Medulla oblongata (tissue), 1 donor: ENCODE results near the gene CCT5.
"Not testable (repeated sequence)": the region's sequence is repeated elsewhere in the genome, so short reads cannot be mapped to it uniquely, and the experiment has no call there.

ENCODE experiments used
- DNase-seq: peaks from one replicate; pipeline ENCODE4 v3.0.0-alpha.2; 2015; ENCODE audit errors: extremely low spot score

Gene CCT5

DNA sequence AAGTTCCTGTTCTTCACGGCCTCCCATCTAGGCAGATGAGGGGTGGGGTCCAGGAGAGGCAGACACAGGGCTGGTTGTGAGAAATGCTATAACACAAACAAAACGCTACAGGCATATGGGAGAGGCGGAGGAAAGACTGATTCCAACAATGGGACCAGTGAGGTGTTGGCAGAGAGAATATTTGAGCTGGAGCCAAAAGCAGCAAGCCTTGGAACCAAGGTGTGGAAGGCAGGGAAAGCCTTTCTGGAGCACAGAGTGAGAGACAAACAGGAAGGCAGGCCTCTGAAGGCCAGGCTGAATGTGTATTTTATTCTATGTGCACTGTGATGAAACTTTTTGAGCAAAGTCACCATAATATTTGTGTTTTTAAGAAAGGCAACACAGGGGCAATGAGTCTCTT is 3.3 kb upstream of the CCT5 start:
- DNase-seq: no peak

DNA sequence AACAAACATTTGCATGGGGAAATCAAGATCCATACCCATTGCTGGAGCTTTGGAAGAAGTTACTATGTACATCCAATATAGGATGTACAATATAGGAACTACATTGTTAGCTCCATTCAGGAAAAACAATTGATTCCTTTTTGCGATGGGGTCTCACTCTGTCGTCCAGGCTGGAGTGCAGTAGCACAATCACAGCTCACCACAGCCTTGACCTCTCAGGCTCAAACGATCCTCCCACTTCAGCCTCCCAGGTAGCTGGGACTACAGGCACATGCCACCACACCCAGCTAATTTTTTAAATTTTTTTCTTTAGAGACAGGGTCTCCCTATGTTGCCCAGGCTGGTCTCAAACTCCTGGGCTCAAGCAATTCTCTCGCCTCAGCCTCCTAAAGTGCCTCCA is 2.9 kb upstream of the CCT5 start:
- not testable (repeated sequence) for DNase-seq

DNA sequence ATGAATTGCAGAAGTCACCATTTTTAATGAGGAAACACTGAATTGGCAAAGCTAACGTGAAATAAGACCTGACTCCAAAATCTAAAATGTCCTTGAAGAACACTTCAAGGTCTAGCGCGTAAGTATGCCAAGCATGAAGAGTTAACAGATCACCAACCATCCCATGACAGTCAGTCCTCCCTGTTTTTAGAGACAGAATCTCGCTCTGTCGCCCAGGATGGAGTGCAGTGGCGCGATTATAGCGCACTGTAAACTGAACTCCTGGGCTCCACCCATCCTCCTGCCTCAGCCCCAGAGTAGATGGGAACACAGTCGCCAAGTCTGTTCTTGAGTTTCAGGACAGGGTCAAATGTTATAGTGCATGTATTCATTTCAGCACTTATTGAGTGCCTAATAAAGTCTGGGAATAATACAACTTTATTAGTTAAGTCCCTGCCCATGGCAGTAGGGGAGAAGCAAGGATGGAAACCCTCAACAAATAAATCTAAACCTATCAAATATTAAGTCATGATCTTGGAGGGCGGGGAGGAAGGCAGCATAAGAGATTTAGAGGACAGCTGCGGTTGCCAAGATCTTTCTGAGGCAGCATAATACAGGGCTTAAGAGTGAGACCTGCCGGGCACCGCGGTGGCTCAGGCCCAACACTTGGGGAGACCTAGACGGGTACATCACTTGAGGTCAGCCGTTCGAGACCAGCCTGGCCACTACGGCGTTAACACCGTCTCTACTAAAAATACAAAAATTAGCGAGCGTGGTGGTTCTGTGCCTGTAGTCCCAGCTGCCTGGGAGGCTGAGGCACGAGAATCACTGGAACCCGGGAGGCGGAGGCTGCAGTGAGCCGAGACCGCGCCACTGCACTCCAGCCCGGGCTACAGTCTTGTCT is 1.5 kb upstream of the CCT5 start:
- no peak for DNase-seq

DNA sequence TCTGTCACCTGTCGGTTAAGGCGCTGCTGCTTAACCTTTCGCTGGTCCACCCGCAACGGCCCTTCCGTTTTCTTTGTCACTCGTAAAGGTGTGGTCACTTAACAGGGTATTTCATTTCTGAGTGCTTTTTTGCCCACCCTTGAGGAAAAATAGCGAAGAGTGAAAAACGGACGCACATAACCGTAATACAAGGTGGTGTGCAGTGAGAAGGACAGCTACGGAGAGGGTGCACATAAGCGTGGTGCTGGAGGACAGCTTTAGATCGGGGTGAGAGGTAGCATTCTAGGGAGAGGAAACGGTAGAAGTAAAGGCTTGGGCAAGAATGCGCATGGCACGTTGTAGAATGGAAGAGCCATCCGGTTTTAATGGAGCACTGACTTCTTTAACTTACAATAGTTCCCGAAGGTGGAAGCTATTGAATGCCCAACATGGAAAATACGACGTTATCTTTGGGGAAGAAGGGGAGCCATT is 761 bp downstream of the CCT5 start:
- no peak for DNase-seq

DNA sequence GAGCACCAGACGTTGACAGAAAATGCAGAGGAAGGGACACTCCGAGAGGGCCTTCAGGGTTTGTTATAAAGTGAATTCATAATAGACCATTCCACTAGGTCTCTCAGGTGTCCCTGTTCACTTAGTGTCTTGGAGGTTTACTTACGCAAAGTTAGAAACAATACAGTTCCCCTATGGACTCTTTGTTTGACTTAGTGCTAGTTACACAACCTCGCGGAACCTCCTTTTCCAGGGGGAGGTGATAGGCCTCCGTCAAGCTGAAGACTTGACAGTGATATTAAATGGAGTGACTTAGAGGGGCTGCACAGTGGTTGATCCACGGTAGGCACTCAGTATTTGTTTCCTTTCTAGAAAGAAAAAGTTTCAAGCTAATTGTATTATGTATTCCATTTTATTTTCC is 1.3 kb downstream of the CCT5 start:
- no peak for DNase-seq

DNA sequence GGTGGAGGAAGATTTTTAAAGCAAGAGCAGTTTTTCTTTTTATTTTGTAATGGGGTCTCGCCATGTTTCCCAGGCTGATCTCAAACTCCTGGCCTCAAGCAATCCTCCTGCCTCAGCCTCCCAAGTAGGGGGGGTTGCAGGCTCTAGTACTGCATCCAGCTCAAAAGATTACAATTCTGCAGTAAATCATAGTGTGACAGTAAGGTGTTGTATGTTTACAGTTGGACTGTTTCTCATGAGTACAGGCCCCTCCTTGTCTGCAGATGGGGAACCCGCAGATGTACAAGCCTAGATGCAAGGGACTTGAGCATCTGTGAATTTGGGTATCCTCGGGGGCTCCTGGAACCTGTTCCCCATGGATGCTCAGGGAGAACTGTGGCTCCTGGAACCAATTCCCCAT is 3.3 kb downstream of the CCT5 start:
- no peak for DNase-seq

DNA sequence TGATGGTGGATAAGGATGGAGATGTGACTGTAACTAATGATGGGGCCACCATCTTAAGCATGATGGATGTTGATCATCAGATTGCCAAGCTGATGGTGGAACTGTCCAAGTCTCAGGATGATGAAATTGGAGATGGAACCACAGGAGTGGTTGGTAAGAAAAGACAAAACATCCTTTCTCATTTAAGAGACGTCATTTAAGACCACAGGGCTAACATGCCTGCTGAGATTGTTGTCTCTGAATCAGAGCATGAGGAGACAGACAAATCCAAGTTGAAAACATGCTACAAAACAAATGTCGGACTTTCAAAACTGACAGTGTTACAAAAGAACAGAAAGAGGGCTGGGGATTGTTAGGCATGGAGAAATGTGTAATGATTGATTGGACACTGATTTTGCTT is 4.6 kb downstream of the CCT5 start:
- no peak for DNase-seq

DNA sequence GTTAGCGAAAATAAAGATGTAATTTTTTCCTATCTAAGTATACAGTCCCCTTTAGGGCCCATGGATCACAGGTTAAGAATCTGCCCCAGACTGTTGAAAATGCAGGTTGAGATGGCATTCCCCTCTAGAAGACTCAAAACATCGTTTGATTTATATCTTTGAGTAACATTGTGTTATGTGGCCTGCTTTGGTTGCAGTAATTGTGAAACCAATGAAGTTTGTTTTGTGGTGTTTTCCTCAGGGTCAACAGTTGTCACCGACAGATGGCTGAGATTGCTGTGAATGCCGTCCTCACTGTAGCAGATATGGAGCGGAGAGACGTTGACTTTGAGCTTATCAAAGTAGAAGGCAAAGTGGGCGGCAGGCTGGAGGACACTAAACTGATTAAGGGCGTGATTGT is 7.8 kb downstream of the CCT5 start:
- DNase-seq: no peak

DNA sequence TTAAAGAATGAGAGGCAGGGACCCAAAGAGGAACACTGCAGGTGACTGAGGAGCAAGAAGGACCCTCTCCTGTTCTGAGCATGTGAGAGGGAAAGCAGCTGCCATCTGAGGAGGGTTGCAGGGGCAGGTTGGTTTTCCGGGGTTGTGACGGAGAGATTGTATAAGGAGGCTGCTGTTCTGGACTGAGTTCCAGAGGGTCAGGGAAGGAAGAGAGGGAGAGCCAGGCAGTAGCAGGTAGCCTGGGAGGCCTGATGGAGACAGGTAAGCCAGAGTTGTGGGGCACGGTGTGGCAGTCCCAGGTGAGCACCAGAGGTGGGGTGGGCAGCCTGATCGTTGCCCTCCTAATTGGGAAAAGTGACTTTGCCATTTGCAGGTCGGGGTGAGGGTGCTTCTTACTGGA is 9.8 kb downstream of the CCT5 start:
- no peak for DNase-seq

DNA sequence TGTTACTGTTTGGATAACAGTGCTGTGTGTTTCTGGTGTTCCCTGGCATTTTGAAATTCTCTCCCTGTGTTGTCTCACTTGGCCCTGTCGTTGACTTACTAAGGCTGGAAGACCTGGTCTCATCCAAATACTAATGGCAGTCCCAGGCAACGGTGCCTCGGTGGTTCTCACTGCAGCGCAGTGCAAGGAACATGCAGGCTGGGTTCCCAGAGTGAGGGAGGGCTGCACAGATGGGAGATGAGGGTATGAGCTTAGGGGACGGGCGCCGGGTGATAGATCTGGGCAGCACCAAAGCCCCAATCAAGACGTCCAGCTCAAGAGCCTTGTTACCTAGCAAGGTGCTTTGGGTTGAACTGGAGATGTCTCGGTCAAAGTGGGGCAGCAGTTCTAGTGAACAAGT is 11.0 kb downstream of the CCT5 start:
- no peak for DNase-seq

DNA sequence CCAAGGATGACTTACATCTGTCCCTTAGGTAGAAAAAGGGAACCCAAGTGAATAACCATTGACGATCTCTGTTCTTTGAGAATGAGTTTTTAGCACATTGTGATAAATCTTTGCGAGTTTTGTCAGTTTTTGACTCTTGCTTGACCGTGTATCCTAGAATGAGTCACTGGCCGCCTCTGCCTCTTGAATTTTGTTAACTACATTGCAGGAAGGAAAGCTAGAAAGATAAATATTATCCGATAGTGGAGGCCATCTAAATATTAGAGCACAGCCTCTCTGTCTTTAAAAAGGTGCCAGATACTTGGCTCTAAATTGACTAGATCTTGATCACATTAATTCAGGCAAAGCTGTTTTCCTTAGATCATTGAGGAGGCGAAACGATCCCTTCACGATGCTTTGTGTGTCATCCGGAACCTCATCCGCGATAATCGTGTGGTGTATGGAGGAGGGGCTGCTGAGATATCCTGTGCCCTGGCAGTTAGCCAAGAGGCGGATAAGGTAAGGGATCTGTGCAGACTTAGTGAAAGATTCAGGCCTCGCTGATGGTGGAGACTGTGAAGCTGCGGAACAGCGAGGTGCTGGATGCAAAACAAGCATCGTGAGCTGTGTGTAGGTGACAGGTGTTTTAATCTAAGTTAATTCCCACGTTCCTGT is 12.2 kb downstream of the CCT5 start:
- DNase-seq: no peak

DNA sequence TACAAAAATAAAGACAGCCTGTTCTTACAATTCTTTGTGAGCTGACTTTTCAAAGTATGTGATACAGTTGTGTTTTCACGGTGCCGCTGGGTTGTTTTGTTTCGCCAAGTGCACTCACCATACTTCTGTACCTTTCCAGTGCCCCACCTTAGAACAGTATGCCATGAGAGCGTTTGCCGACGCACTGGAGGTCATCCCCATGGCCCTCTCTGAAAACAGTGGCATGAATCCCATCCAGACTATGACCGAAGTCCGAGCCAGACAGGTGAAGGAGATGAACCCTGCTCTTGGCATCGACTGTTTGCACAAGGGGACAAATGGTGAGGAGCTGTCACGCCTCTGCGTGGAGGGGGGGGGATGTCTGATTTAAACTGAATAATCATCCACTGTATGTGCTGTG is 12.9 kb downstream of the CCT5 start:
- DNase-seq: no peak

DNA sequence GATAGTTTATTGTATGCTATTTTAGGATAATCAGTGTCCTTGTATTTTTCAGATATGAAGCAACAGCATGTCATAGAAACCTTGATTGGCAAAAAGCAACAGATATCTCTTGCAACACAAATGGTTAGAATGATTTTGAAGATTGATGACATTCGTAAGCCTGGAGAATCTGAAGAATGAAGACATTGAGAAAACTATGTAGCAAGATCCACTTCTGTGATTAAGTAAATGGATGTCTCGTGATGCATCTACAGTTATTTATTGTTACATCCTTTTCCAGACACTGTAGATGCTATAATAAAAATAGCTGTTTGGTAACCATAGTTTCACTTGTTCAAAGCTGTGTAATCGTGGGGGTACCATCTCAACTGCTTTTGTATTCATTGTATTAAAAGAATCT is 14.5 kb downstream of the CCT5 start:
- no peak for DNase-seq

DNA sequence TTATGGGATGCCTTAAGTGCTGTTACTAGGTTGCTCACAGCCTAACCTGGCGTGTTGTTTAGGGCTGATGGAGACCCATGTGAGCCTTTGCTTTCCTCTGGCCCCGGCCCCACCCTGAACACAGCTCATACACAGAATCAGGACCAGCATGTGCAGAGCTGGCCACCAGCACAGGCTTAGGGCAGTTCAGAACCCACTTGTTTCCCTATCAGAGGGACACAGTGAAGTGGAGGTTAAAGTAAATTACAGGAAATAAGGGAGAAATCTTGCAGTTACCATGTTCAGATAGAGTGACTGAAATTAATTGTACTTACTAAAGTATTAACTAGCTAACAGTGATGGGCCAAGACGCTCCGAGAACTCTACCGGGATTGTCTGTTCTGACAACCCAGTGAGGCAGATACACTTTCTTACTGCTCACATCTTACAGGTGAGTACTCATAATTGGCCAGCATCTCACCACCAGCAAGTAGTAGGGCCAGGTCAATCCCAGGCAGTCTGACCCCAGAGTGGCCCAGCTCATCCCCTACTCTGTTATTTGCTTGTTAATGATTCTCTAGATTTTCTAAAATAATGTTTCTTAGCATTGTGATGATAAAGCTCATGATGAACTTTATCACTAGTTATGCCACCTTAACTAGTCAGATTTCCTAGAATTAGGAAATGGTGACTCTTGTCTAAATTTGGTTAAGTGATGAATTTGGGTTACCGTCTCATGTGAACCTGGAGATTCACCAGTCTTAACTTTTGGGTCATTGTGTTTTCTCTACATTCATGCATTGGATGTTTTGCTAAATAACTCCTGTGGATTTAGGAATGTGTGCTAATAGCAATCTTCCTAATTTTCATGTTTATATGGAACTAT is 15.4 kb downstream of the CCT5 start:
- no peak for DNase-seq

DNA sequence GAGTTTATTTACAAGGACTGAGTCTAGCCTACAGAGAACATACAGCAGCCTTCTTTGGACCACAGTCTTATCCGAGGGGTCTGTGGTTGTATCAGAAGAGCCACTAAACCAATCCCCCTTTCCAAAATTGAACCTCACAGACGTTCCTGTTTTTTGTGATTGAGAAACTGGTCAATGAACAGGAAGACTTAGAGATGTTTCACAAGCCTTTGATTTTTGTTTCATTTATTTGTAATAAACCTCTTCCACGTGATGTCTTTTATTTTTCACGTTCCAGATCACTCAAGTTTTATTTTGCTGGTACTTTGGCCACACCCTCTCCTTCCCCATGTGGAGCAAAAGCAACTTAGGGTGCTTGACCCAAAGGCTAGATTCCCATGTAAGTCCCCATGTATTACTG is 16.1 kb downstream of the CCT5 start:
- DNase-seq: no peak

DNA sequence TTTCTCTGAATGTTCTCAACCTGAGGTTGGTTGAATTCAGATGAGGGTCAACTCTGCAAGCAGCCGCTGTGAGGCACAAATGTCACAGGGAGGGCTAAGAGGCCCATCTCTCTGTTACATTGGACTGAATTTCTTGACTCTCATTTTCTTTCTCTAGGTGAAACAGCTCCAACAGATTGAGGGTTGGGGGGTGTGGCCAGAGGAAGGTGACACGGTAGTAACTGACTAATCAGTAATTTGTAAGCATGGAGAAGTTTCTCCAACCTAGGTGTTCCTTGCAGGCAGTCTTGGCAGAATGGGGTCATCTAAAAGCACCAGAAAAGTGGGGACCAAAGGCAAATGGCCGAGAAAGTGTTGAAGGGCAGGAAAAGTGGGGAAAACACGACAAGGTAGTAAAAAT is 16.8 kb downstream of the CCT5 start:
- no peak for DNase-seq

DNA sequence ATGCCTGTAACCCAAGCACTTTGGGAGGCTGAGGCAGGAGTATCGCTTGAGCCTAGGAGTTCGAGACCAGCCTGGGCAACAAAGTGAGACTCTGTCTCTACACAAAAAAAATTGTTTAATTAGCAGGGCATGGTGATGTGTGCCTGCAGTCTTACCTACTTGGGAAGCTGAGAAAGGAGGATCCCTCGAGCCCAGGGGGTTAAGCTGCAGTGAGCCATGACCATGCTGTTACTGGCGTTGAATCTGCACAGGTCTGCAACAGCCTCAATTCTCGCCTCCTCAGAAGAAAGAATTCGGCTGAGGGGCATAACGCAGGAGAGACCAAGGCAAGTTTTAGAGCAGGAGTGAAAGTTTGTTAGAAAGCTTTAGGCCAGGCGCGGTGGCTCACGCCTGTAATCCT is 18.0 kb downstream of the CCT5 start:
- DNase-seq: no peak

DNA sequence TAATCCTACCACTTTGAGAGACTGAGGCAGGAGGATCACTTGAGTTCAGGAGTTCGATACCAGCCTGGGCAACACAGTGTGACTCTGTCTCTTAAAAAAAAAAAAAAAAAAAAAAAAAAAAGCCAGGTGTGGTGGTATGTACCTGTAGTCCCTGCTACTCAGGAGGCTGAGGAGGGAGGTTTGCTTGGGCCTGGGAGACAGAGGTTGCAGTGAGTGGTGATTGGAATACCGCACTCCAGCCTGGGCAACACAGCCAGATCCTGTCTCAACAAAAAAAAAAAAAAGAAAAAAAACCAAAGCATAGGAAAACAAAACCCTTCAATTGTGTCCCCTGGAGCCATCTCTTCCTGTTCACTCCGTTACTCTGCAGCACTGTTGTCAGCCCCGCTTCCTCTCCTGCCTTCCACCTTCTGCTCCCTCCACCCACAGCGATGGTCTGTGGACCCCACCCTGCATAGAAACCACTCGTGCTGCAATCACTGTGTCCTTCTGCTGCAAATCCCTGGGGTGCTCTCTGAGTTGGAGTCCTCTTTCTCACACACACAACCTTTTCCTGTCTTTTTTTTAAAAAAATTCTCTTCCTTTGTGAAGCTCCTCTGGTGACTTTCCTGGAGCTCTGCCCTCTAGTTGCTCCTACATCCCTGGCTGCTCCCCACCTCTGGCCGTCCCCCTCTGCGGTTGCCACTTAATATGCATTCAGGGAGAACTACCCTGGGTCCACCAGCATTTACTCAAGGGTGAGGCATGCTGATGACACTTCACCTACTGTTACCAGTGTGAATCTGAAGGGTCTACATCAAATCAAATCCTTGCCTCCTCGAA is 22.2 kb downstream of the CCT5 start:
- no peak for DNase-seq

DNA sequence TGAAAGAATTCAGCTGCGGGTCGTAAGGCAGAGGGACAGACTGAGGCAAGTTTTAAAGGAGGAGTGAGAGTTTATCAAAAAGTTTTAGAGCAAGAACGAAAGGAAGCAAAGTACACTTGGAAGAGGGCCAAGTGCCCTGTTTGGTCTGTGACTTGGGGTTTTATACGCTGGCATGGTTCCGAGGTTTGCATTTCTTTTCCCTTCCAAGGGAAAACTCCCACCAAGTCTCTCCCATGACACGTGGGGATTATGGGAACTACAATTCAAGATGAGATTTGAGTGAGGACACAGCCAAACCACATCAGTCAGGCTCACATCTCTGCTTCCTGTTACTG is 22.8 kb downstream of the CCT5 start:
- DNase-seq: not testable (repeated sequence)

DNA sequence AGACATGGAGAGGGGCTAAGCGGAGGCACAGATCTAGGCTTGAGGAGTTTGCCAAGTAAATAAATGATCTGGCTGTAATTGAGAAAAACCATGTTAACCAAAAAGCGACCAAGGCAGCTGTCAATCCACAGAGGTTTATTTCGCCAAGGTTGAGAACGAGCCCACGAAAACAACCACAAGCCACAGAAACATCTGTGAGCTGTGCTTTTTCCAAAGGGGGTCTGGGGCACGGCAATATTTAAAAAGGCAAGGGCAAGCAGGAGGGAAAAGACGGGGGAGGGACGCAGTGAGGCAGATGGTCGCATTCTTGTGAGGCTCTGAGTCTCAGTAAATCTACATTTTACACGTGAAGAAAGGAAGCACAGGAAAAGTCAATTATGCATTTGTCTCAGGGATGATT is 25.4 kb downstream of the CCT5 start:
- no peak for DNase-seq

DNA sequence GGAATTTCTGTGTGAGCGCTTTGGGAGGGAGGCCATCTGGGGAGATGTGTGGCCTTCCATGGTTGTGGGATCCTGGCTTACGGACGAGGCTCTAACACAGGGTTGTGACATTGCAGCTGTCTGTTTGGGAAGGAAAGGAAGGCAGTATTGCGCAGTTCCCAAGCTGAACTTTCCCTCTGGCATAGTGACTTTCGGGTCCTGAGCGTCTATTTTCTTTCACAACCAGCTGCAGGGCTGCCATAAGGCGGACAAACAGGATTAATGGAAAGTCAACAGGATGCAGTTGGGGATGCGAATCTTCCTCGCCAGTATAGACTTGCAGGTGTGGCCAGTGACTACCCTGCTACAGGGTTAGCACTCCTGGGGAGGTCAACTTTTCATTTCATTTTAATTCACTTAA is 25.9 kb downstream of the CCT5 start:
- no peak for DNase-seq

DNA sequence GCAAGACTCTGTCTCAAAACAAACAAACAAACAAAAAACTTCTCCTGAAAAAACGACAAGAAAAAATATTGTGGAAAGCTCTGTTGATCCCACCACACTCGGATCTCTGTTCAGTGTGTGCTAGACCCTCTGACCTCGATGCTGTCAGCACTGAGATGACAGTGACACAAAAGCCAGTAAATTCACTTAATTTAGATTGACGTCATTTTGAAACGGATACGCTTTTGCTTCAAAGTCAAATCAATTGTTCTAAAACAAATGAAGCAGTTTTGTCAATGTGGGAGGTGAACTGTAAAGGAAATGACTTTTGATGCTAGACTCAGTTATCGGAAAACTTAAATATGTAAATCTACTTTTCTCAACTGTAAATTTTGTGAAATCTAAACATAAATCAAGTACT is 26.6 kb downstream of the CCT5 start:
- no peak for DNase-seq
